SK-N-SH (cell line): ENCODE results near the gene LNX2.

ENCODE experiments used
- CTCF ChIP-seq: fragments of 200-600 bp; sonication (generic); IDR thresholded peaks from 2 replicates; pipeline ENCODE4 v1.6.1; 2017; ENCODE audit warnings: antibody characterized with exemption, mild to moderate bottlenecking, moderate library complexity
- EP300 ChIP-seq, 2 experiments: IDR thresholded peaks; 2 replicates each; pipeline versions ENCODE4 v1.4.0 to v1.6.1; 2012; ENCODE audit warnings: borderline replicate concordance in 1 of 2, low read depth in 1 of 2, low read length in 1 of 2
- GABPA ChIP-seq: IDR thresholded peaks from 2 replicates; pipeline ENCODE4 v1.4.0; 2012; ENCODE audit warnings: low read depth, mild to moderate bottlenecking
- JUND ChIP-seq: IDR thresholded peaks from 2 replicates; pipeline ENCODE4 v1.4.0; 2012
- MAX ChIP-seq: IDR thresholded peaks from 2 replicates; pipeline ENCODE4 v1.4.0; 2012; ENCODE audit warnings: low read depth
- PBX3 ChIP-seq: IDR thresholded peaks from 2 replicates; pipeline ENCODE4; 2012
- RAD21 ChIP-seq: IDR thresholded peaks from 2 replicates; pipeline ENCODE4 v1.6.1; 2012; ENCODE audit warnings: mild to moderate bottlenecking, low read length
- ZBTB33 ChIP-seq: IDR thresholded peaks from 2 replicates; pipeline ENCODE4 v1.4.0; 2012; ENCODE audit warnings: low read depth, borderline replicate concordance

GRCh38 chr13:27641711-27642502 is 21.6 kb upstream of the LNX2 start:
- TF ChIP-seq CTCF = no peak
- TF ChIP-seq RAD21 = no peak
- TF ChIP-seq EP300 (IDR thresholded peaks at IDR 0.05; ENCODE audit: borderline replicate concordance in 1 of 2, low read depth in 1 of 2, low read length in 1 of 2) = no peak
- no peak for TF ChIP-seq JUND
- no peak for TF ChIP-seq PBX3
- no peak for TF ChIP-seq MAX
- no peak for TF ChIP-seq ZBTB33
- no peak for TF ChIP-seq GABPA
